Neural crest cell (in vitro differentiated cells): ENCODE results near the gene ADD1. TPM values are rescaled to one million over a fixed set of nuclear protein-coding genes. Genes with fewer than 3 reads are reported as not detected.

Source experiments
- DNase-seq: peaks from one replicate; pipeline ENCODE4 v3.0.0; 2021; ENCODE audit warnings: low read depth, mixed read lengths, low spot score
- H3K27ac Mint-ChIP-seq: one replicate; pipeline ENCODE4 v1.8.0; 2021; ENCODE audit warnings: mild to moderate bottlenecking, mixed read lengths; ENCODE audit not compliant: unreplicated experiment
- H3K27me3 Mint-ChIP-seq: 2 replicates; pipeline ENCODE4 v1.8.0; 2021; ENCODE audit warnings: low read depth, mild to moderate bottlenecking, mixed read lengths
- H3K36me3 Mint-ChIP-seq: 2 replicates; pipeline ENCODE4 v1.8.0; 2021; ENCODE audit warnings: low read depth, mild to moderate bottlenecking, mixed read lengths
- H3K4me1 Mint-ChIP-seq: 2 replicates; pipeline ENCODE4 v1.8.0; 2021; ENCODE audit warnings: mixed read lengths
- H3K4me3 Mint-ChIP-seq: one replicate; pipeline ENCODE4 v1.8.0; 2021; ENCODE audit warnings: mild to moderate bottlenecking, mixed read lengths
- H3K9me3 Mint-ChIP-seq: 2 replicates; pipeline ENCODE4 v1.8.0; 2021; ENCODE audit warnings: mixed read lengths
- total RNA-seq: library from RNA; stranded (reverse); gene quantifications from 2 replicates; pipeline ENCODE4 v1.2.1, GENCODE V29; 2021
- TF ChIP-seq, protein P1 (sequence below): fragments of 200-600 bp; sonication (generic); conservative IDR thresholded peaks from 2 replicates; pipeline ENCODE4 v1.5.0; 2021; ENCODE audit warnings: antibody characterized with exemption, mild to moderate bottlenecking

The ADD1 gene
- total RNA-seq, 1 donor from 2014 or later = 230 TPM

GRCh38 chr4:2799971-2800690 lies 43.5 kb upstream of the ADD1 start:
- Mint-ChIP-seq H3K9me3 (no peaks in the 10 kb centered on the region), H3K4me3 (no peak overlapping the region)

DNA sequence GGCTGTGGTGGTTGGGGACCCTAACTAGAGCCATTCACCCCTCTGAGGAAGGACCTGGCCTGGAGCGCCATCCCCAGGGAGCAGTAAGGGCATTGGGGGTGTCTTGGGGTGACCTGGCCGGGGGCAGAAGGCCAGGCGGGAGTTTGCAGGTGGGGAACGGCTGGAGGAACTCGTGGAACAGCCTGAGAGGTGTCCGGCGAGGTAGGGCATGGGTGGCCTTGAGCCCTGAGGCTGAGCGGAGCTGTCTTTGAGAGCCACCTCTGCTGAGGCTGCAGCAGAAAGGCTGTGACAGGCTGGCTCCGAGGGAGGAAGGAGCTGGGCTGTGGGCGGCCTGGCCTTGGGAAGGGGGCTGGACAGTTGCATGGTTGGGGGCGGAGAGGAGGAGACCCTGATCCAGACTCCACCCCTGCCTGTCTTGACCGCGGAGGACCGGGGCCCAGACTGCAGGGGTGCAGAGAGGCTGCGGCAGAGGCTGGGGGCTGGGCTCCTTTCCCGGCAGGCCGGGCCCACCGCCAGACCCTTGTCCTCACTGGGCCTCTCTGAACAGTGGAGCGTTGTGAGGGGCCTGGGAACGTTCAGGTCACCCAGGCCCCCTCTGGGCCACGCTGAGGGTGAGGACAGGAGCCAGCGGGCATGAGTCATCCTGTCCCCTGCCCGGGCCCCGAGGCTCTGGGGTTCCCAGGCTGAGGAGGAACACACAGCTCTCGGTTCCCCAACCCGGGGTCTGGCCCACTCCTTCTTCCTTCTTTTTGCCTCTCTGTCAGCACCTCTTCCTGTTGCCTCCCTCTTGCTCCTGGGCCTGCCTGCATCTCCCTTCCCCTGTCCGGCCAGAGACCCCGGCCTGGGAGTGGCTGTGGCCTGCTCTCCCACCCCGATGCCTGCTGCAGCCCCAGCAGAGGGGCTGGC lies 42.7 kb upstream of the ADD1 start:
- peak; percentile 52 for DNase-seq

More at GRCh38 chr4:2799971-2800690, 43.5 kb upstream of the ADD1 start:
- DNase-seq = no peak
- Mint-ChIP-seq H3K27me3 (no peaks in the 10 kb centered on the region), H3K36me3 (no peaks in the 10 kb centered on the region), H3K27ac (peak overlapping the region; percentile 50), H3K4me1 (peaks cover 13% of the 10 kb centered on the region)
- TF ChIP-seq, protein P1, sequence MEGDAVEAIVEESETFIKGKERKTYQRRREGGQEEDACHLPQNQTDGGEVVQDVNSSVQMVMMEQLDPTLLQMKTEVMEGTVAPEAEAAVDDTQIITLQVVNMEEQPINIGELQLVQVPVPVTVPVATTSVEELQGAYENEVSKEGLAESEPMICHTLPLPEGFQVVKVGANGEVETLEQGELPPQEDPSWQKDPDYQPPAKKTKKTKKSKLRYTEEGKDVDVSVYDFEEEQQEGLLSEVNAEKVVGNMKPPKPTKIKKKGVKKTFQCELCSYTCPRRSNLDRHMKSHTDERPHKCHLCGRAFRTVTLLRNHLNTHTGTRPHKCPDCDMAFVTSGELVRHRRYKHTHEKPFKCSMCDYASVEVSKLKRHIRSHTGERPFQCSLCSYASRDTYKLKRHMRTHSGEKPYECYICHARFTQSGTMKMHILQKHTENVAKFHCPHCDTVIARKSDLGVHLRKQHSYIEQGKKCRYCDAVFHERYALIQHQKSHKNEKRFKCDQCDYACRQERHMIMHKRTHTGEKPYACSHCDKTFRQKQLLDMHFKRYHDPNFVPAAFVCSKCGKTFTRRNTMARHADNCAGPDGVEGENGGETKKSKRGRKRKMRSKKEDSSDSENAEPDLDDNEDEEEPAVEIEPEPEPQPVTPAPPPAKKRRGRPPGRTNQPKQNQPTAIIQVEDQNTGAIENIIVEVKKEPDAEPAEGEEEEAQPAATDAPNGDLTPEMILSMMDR = no peak

GRCh38 chr4:2802618-2803531 lies 40.8 kb upstream of the ADD1 start:
- no peaks in the 10 kb centered on the region for H3K27me3 Mint-ChIP-seq
- H3K4me3 Mint-ChIP-seq = no peak overlapping the region
- H3K9me3 Mint-ChIP-seq = no peaks in the 10 kb centered on the region
- H3K4me1 Mint-ChIP-seq = peaks cover 21% of the 10 kb centered on the region
- H3K27ac Mint-ChIP-seq = no peak overlapping the region
- no peak for DNase-seq
- H3K36me3 Mint-ChIP-seq = no peaks in the 10 kb centered on the region
- TF ChIP-seq, protein P1 = no peak

More for the DNA sequence above, 42.7 kb upstream of the ADD1 start:
- Mint-ChIP-seq H3K4me3 (peak overlapping the region; percentile 54), H3K4me1 (peaks cover 13% of the 10 kb centered on the region), H3K27ac (peak overlapping the region; percentile 96), H3K9me3 (no peaks in the 10 kb centered on the region), H3K27me3 (no peaks in the 10 kb centered on the region), H3K36me3 (no peaks in the 10 kb centered on the region)
- TF ChIP-seq, protein P1 = no peak

- Mint-ChIP-seq H3K9me3 (no peaks in the 10 kb centered on the region), H3K4me1 (peaks cover 21% of the 10 kb centered on the region), H3K27ac (peak overlapping the region; percentile 27), H3K36me3 (no peaks in the 10 kb centered on the region), H3K27me3 (no peaks in the 10 kb centered on the region), H3K4me3 (no peak overlapping the region)
- DNase-seq = no peak
- TF ChIP-seq, protein P1 = no peak
Measured at GRCh38 chr4:2803624-2804448, 39.8 kb upstream of the ADD1 start.
